Measurements from ENCODE around the gene GRIA4. TPM values are rescaled to one million over a fixed set of nuclear protein-coding genes. Genes with fewer than 3 reads are reported as not detected.
"Not testable (repeated sequence)": the region's sequence is repeated elsewhere in the genome, so short reads cannot be mapped to it uniquely, and the experiment has no call there.

The GRIA4 gene
- total RNA-seq, 2 donors from 2014 or later: not detected

GRCh38 chr11:105829084-105829483 lies 219.2 kb downstream of the GRIA4 start:
- DNase-seq (no peak), ATAC-seq (no peak)
- intact Hi-C loops (cut with DNase I): no loop called here

DNA sequence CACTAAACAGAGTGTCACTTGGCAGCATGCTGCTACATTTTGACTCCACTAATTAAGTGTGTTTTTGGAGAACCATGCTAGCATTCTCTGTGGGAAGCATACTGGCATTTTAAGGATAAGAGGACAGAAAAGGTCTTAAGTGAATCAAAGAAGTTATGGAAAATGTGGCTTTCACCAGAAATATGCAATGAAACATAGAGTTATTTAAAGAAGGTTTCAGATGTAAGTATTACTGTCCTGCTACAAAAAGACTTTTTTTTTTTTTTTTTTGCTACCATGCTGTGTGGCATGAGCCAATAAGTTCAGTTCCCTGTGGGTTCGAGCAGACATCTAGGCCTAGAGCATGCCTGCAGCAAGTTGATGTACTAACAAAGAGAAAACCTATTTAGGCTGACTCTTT lies 224.6 kb downstream of the GRIA4 start:
- ATAC-seq (no peak), DNase-seq (no peak)
- intact Hi-C loops (cut with DNase I): no loop called here

GRCh38 chr11:105838668-105839384 lies 229.0 kb downstream of the GRIA4 start:
- ATAC-seq (no peak), DNase-seq (no peak)
- intact Hi-C loops (cut with DNase I): no loop called here

- DNase-seq (no peak), ATAC-seq (no peak)
- intact Hi-C loops (cut with DNase I): no loop called here
Measured at GRCh38 chr11:105840391-105840790, 230.5 kb downstream of the GRIA4 start.

- intact Hi-C loops (cut with DNase I): no loop called here
- DNase-seq (no peak), ATAC-seq (no peak)
Measured at GRCh38 chr11:105852403-105852802, 242.5 kb downstream of the GRIA4 start.

DNA sequence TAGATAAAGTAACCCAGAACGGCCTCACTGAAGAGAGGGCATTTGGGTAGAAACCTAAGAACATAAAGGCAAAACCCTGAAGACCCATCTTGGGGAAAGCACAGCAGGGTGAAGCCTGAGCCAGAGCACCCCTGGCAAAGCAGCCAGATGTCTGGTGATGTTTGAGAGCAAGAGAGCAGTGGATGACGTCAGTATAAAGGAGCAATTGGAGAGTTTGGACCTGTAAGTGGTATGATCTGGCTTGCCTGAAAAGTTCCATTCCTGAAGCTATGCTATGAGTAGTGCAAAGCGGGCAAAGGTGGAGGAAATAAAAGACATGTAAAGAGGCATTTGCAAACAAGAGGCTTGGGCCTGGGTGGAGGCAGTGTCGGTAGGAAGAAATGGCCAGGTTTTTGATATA lies 244.4 kb downstream of the GRIA4 start:
- intact Hi-C loops (cut with DNase I): no loop called here
- DNase-seq (no peak), ATAC-seq (no peak)

DNA sequence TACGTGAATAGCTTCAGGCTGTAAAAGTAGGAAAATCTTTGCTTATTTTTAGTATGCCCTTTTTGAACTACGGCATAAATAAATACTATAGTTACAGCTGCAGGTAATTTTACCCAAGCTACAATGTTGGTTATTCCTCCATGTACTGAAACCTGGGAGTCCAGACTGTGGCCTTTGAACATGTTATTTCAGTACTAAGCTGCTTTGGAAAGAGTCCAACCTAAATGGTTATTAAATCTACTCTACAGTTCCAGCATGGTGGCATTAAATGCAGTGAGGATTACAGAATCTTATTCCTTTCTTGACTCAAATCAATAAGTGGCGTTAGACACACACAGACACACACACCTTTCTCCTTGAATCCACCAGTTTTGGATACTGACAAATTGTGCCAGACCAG lies 247.1 kb downstream of the GRIA4 start:
- DNase-seq: no peak

GRCh38 chr11:105857728-105858127 lies 247.9 kb downstream of the GRIA4 start:
- intact Hi-C loops (cut with DNase I): no loop called here
- ATAC-seq: no peak
- no peak for DNase-seq

More for the DNA sequence above, 247.1 kb downstream of the GRIA4 start:
- intact Hi-C loops (cut with DNase I): no loop called here
- ATAC-seq: no peak

- no peak for DNase-seq
- ATAC-seq: no peak
- intact Hi-C loops (cut with DNase I): no loop called here
Measured at GRCh38 chr11:105858841-105859240, 249.0 kb downstream of the GRIA4 start.

DNA sequence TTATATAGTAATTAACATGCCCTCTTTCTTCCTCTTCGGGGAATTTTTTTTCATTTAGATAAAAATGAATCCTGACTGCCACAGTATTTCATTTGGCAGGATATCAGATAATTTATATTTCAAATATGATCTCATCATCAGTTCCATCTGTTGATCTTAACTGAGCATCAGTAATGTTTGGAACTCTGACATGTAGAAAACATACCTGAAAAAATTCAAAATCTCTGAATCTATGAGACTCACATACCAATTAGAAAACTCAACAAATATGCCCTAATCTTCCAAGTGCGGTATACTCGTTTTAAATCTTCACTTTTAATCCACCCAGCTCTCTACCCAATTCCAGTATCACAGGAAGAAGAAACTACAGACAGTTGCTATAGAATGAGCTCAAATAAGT lies 250.2 kb downstream of the GRIA4 start:
- no peak for DNase-seq
- no peak for ATAC-seq
- intact Hi-C loops (cut with DNase I): no loop called here

DNA sequence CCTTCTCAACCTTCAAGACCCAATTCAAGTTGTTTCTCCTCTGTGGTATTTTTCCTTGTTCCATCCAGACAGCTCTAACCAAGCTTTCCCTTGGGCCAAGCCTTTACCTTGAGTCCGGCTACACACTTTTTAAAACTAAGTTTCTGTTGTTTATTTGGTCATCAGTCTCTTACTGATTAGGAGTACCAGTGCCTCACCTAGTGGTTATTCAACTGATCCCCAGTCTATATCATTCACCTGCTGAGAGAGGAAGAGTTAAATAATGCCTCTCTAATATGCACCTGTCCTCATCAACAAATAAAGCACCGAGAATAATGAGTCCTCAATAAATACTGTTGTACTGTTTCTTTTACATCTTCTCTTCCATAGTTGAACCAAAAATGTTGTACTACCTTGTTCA lies 251.4 kb downstream of the GRIA4 start:
- DNase-seq: no peak
- intact Hi-C loops (cut with DNase I): no loop called here
- no peak for ATAC-seq

DNA sequence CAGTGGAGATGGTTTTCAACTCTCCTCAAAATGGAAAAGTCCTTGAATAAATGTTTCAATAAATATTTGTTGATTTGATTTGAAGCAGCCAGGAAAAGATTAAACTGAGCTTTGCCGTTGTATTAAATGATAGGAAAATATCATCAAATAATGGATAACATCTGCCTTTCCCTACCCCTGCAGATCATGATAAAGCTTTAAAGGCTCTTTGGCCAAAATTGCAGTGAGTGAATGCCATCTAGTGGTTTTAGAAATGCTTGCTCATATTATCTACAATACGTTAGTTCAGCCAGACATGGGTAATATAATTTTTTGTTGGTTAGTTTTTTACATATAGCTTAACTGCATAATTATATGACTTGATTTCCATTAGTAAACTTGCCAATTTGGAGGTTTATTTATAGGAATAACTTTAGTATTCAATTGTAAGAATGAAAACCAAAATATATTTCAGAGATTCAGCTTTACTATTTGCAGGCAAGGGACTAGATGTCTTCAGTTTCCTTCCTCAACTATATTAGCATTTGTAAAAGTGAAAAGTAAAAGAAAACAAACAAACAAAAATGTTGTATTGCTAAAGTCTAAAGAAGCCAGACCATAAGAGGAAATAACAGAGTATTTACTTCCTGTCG lies 253.0 kb downstream of the GRIA4 start:
- no peak for DNase-seq
- no peak for ATAC-seq
- intact Hi-C loops (cut with DNase I): no loop called here

DNA sequence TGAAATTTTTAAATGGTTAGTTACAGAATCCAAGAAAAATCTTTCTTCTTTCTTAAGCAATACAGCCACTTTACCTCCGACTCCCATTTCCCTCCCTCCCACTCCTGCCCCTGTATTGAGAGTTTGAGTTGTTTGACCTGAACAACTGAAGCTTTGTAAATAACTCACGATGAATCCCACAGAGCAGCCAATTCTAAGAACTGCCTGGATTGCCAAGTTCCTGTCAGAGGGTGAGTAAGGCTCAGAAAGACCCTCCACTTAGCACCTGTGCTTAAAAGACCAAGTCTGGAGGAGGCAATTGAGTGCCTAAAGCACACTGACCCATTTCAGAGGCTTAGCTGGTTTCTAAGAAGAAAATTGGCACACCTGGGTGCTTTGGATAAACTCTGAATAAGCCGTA lies 253.7 kb downstream of the GRIA4 start:
- no peak for DNase-seq
- intact Hi-C loops (cut with DNase I): no loop called here
- no peak for ATAC-seq

DNA sequence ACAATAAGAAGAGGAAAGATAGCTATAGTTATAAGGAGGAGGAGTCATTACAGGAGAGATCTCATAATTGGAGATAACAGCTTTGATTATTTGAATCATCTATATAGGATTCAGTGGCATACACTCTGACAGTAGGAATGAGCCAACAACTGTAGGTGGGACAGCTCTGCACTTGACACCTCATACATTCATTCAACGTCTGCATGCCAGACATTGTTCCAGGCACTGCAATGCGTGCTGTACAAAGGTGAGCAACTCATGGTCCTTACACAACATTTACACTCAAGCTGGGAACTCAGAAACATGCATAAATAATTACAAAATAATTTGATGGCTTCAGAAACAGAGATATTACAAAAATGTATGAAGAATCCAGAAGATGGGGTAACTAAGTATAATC lies 257.9 kb downstream of the GRIA4 start:
- intact Hi-C loops (cut with DNase I): no loop called here
- ATAC-seq: no peak
- DNase-seq: no peak

DNA sequence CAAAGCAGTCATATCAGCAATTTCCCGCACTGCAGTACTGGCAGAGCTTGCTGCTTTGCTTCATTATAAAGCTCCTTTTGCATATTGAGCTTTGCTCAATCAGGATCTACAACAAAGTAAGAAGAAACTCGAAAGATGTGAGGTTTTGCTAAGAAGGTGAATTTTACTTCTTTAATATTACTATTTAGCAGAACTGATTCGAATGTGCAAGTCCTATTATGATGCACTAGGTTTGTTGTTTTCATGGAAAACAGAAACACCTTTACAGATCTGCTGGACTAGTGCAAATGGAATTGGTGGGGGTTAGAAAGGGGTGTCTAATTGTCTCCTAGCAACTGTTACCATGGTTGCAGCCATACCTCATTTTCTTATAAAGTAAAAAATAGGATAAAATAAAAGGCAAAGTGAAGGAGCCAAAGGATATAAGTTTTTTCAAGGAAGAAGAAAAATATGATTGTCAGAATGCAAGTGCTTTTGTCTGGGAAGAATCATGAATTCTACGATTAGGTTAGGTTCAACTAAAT lies 259.0 kb downstream of the GRIA4 start:
- DNase-seq (no peak), ATAC-seq (no peak)
- intact Hi-C loops (cut with DNase I): no loop called here

DNA sequence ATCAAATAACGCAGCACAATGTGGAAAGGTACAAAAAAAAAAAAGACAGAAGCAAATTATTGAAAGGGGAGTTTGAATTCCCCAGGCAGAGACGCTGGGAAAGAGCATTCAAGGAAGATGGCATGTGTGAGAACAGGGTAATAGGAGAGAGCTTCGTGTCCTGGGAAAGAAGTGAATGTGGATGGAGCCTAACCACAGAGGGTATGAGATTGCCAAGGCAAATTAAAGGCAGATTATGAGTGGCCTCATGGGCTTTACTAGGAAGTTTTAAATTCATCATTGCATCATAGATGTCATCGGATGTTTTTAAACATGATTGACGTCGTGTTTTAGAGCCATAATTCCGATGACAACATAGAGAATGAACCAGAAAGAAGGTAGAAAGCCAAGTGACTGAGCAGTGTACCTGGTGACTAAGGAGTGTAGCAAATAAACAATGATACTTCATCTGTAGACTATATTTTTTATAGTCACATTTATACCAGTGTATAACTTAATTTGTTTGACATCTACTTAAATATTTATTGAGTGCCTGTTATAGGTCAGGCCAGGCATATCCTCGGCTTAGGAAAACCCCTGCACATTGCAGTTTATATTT lies 260.7 kb downstream of the GRIA4 start:
- ATAC-seq (no peak), DNase-seq (no peak)
- intact Hi-C loops (cut with DNase I): no loop called here

- no peak for DNase-seq
- ATAC-seq: no peak
- intact Hi-C loops (cut with DNase I): no loop called here
Measured at GRCh38 chr11:105878510-105878909, 268.6 kb downstream of the GRIA4 start.

DNA sequence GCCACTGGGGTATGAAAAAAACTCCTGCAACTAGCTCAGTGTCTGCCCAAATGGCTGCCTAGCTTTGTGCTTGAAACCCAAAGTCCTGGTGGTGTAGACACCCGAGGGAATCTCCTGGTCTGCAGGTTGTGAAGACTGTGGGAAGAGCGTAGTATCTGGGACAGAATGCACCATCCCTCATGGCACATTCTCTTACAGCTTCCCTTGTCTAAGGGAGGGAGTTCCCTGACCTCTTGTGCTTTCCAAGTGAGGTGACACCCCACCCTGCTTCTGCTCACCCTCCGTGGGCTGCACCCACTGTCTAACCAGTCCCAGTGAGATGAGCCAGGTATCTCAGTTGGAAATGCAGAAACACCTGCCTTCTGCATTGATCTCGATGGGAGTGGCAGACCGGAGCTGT lies 269.1 kb downstream of the GRIA4 start:
- intact Hi-C loops (cut with DNase I); ATAC-seq; DNase-seq: not testable (repeated sequence)

GRCh38 chr11:105881027-105881426 lies 271.2 kb downstream of the GRIA4 start:
- ATAC-seq: no peak
- DNase-seq: no peak
- intact Hi-C loops (cut with DNase I): no loop called here

DNA sequence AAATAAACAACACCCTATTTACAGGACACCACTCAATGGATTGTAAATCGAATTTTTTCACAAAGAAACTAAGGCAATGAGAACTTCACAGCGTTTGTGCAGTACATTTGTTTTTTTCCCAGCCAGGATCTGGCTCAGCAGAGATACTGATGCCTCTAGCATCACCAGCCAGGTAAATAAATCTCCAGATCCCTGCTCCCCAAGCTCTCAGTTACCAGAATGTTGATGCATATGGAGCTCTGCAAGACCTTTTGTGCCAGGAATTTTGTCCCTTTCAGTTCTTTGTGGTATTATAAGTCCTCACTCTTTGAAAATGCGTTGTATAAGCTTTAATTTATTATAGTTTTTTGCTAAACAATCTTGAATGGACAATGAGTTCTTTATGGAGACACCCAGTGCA lies 274.6 kb downstream of the GRIA4 start:
- intact Hi-C loops (cut with DNase I): no loop called here
- no peak for DNase-seq
- no peak for ATAC-seq

- DNase-seq (no peak), ATAC-seq (no peak)
- intact Hi-C loops (cut with DNase I): no loop called here
Measured at GRCh38 chr11:105891685-105892084, 281.8 kb downstream of the GRIA4 start.

Data from left cardiac atrium (tissue), 4 donors.